CD4-positive, alpha-beta T cell (primary cell): ENCODE results near the gene FAM124A. TPM values are rescaled to one million over a fixed set of nuclear protein-coding genes. Genes with fewer than 3 reads are reported as not detected.
"Not testable (repeated sequence)": the region's sequence is repeated elsewhere in the genome, so short reads cannot be mapped to it uniquely, and the experiment has no call there.

Experiments
- ATAC-seq: fragments of 200-7000 bp; cut with Tn5 transposase; one replicate; pipeline ENCODE4 v1.10.0; 2022; ENCODE audit warnings: mild to moderate bottlenecking; ENCODE audit not compliant: poor library complexity
- CTCF ChIA-PET: fragments of 350-600 bp; sonication (Branson Sonifier 250); formaldehyde crosslinking; loops from one replicate; lab custom pipeline; 2021; ENCODE audit warnings: antibody characterized with exemption, inconsistent platforms; lab: Charles Lee
- POLR2A ChIA-PET: fragments of 350-600 bp; sonication (Branson Sonifier 250); formaldehyde crosslinking; loops from one replicate; lab custom pipeline; 2021; ENCODE audit warnings: antibody characterized with exemption, inconsistent platforms; lab: Charles Lee
- DNase-seq, 14 experiments: peaks; one replicate each; pipeline ENCODE4 v3.0.0-alpha.2; 2013 to 2020; ENCODE audit warnings: mixed read lengths in 2 of 14
- H3K27ac ChIP-seq, 2 donors: one replicate each; pipeline versions ENCODE4 v1.5.1 to v1.7.0; 2013; ENCODE audit warnings: low read length in 2 of 2, low read depth in 1 of 2, mild to moderate bottlenecking in 1 of 2
- H3K27me3 ChIP-seq, 2 experiments: 1 replicate in 1 of 2; 2 replicates in 1 of 2; pipeline versions ENCODE4 v1.6.1 to v1.7.0; 2013; ENCODE audit warnings: low read length in 2 of 2, control low read depth in 1 of 2, mild to moderate bottlenecking in 1 of 2, moderate library complexity in 1 of 2; ENCODE audit not compliant: insufficient read depth in 2 of 2, control insufficient read depth in 1 of 2
- H3K36me3 ChIP-seq: one replicate; pipeline ENCODE4 v1.6.1; 2013; ENCODE audit warnings: low read length, control low read depth; ENCODE audit not compliant: insufficient read depth
- H3K4me1 ChIP-seq: one replicate; pipeline ENCODE4 v1.6.1; 2013; ENCODE audit warnings: low read length, control low read depth; ENCODE audit not compliant: insufficient read depth
- H3K4me3 ChIP-seq: one replicate; pipeline ENCODE4 v1.5.1; 2013; ENCODE audit warnings: mild to moderate bottlenecking, low read length, moderate library complexity
- H3K9me3 ChIP-seq, 2 experiments: 1 replicate in 1 of 2; 2 replicates in 1 of 2; pipeline versions ENCODE4 v1.6.1 to v1.7.0; 2013; ENCODE audit warnings: low read length in 2 of 2, mild to moderate bottlenecking in 2 of 2, control low read depth in 1 of 2, moderate library complexity in 1 of 2; ENCODE audit not compliant: control insufficient read depth in 1 of 2, insufficient read depth in 1 of 2
- H3K27ac Mint-ChIP-seq: one replicate; pipeline ENCODE4 v1.8.0; 2020; ENCODE audit warnings: mixed read lengths
- H3K27me3 Mint-ChIP-seq: one replicate; pipeline ENCODE4 v1.8.0; 2021; ENCODE audit warnings: mixed read lengths
- H3K36me3 Mint-ChIP-seq: one replicate; pipeline ENCODE4 v1.8.0; 2021; ENCODE audit warnings: low read depth, mixed read lengths
- H3K4me1 Mint-ChIP-seq: one replicate; pipeline ENCODE4 v1.8.0; 2021; ENCODE audit warnings: low read depth, mixed read lengths
- H3K4me3 Mint-ChIP-seq: one replicate; pipeline ENCODE4 v1.8.0; 2020; ENCODE audit warnings: mild to moderate bottlenecking, mixed read lengths
- H3K9me3 Mint-ChIP-seq: one replicate; pipeline ENCODE4 v1.8.0; 2020; ENCODE audit warnings: mixed read lengths
- CTCF ChIP-seq: fragments of 200-600 bp; IDR thresholded peaks from one replicate; pipeline ENCODE4 v1.8.0; 2022; ENCODE audit warnings: antibody characterized with exemption, mild to moderate bottlenecking
- intact Hi-C, 2 experiments: fragments of 100-400 bp; cut with DNase I in 1 of 2; cut with micrococcal nuclease in 1 of 2; formaldehyde crosslinking; loops; one replicate each; pipeline versions ENCODE4 v1.15.1 to v1.9.0; 2023 to 2025; cut with DNase I, micrococcal nuclease
- total RNA-seq, 174 experiments: library from RNA in 2 of 174; stranded (reverse) in 2 of 174; gene quantifications; one replicate each; pipeline ENCODE4 v1.2.3 and lab custom pipeline; 2021 to 2026

The FAM124A gene
- total RNA-seq, 2 experiments from 2014 or later, result not detected

GRCh38 chr13:51282322-51282721 lies 60.1 kb downstream of the FAM124A start:
- no peak for TF ChIP-seq CTCF
- no peaks in the 10 kb centered on the region for H3K9me3 Mint-ChIP-seq
- Histone ChIP-seq H3K4me3 (no peak overlapping the region), H3K4me1 (peaks cover 3% of the 10 kb centered on the region), H3K9me3 (no peaks in the 10 kb centered on the region), H3K27ac (no peak overlapping the region), H3K27me3 (no peaks in the 10 kb centered on the region), H3K36me3 (no peaks in the 10 kb centered on the region)
- no peak overlapping the region for H3K4me3 Mint-ChIP-seq
- H3K27me3 Mint-ChIP-seq, result peaks cover 4% of the 10 kb centered on the region
- DNase-seq (no peak), ATAC-seq (no peak)
- CTCF ChIA-PET, result no interaction called here
- intact Hi-C loops, result loop anchor here in 1 of 2 experiments (10.0 kb wide), 2 partner anchors 158 to 512 kb away; no protein-coding TSS in a partner anchor
- no peaks in the 10 kb centered on the region for H3K4me1 Mint-ChIP-seq
- no peak overlapping the region for H3K27ac Mint-ChIP-seq
- POLR2A ChIA-PET, result no interaction called here
- no peaks in the 10 kb centered on the region for H3K36me3 Mint-ChIP-seq

GRCh38 chr13:51282923-51283322 lies 60.7 kb downstream of the FAM124A start:
- H3K4me3 ChIP-seq, H3K9me3 Mint-ChIP-seq, H3K9me3 ChIP-seq, H3K27me3 Mint-ChIP-seq, H3K4me3 Mint-ChIP-seq, H3K36me3 ChIP-seq, H3K36me3 Mint-ChIP-seq, H3K27ac Mint-ChIP-seq, ATAC-seq, H3K27ac ChIP-seq, H3K4me1 Mint-ChIP-seq, DNase-seq, POLR2A ChIA-PET, H3K4me1 ChIP-seq, CTCF ChIA-PET, H3K27me3 ChIP-seq: not testable (repeated sequence)
- intact Hi-C loops, result loop anchor here in 1 of 2 experiments (10.0 kb wide), 2 partner anchors 158 to 512 kb away; no protein-coding TSS in a partner anchor

- Histone ChIP-seq H3K27me3 (no peaks in the 10 kb centered on the region), H3K36me3 (no peaks in the 10 kb centered on the region), H3K27ac (no peak overlapping the region), H3K4me3 (no peak overlapping the region), H3K4me1 (peaks cover 3% of the 10 kb centered on the region), H3K9me3 (no peaks in the 10 kb centered on the region)
- no peak overlapping the region for H3K4me3 Mint-ChIP-seq
- H3K9me3 Mint-ChIP-seq, result no peaks in the 10 kb centered on the region
- TF ChIP-seq CTCF, result no peak
- intact Hi-C loops, result loop anchor here in 1 of 2 experiments (10.0 kb wide), 2 partner anchors 159 to 511 kb away; no protein-coding TSS in a partner anchor
- H3K4me1 Mint-ChIP-seq, result no peaks in the 10 kb centered on the region
- H3K27me3 Mint-ChIP-seq, result peaks cover 4% of the 10 kb centered on the region
- H3K27ac Mint-ChIP-seq, result no peak overlapping the region
- ChIA-PET CTCF (no interaction called here), POLR2A (no interaction called here)
- no peaks in the 10 kb centered on the region for H3K36me3 Mint-ChIP-seq
- DNase-seq (no peak), ATAC-seq (no peak)
Observed at GRCh38 chr13:51283371-51283770, 61.2 kb downstream of the FAM124A start.

GRCh38 chr13:51284339-51284738 lies 62.1 kb downstream of the FAM124A start:
- Mint-ChIP-seq H3K36me3 (no peaks in the 10 kb centered on the region), H3K27me3 (peaks cover 4% of the 10 kb centered on the region), H3K9me3 (no peaks in the 10 kb centered on the region), H3K27ac (no peak overlapping the region), H3K4me3 (no peak overlapping the region), H3K4me1 (no peaks in the 10 kb centered on the region)
- intact Hi-C loops, result loop anchor here in 1 of 2 experiments (10.0 kb wide), 2 partner anchors 160 to 510 kb away; no protein-coding TSS in a partner anchor
- Histone ChIP-seq H3K27me3 (no peaks in the 10 kb centered on the region), H3K4me3 (no peak overlapping the region), H3K36me3 (no peaks in the 10 kb centered on the region), H3K27ac (no peak overlapping the region), H3K4me1 (peaks cover 3% of the 10 kb centered on the region), H3K9me3 (no peaks in the 10 kb centered on the region)
- TF ChIP-seq CTCF, result no peak
- ChIA-PET CTCF (no interaction called here), POLR2A (no interaction called here)
- ATAC-seq (no peak), DNase-seq (no peak)
